ENCODE data around the gene MEF2A. TPM values are rescaled to one million over a fixed set of nuclear protein-coding genes. Genes with fewer than 3 reads are reported as not detected.
A peak's percentile ranks its signal among the peaks of the same experiment; 100 is the strongest.

MEF2A gene
- total and polyA plus RNA-seq, 12 donors = 31.2 to 194 (median 167) TPM

DNA sequence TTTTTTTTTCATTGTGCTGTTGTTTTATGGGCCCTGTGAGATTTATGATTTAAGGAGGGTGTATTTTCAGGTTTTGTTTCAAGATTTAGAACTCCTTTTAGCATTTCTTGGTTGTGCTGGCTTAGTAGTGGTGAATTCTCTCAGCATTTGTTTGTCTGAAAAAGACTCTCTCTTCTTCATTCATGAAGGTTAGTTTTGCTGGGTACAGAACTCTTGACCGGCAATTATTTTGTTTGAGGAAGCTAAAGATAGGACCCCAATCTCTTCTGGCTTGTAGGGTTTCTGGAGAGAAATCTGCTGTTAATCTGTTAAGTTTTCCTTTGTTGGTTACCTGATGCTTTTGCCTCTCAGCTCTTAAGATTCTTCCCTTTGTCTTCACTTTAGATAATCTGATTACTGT lies 120.5 kb downstream of the MEF2A start:
- intact Hi-C loops (cut with DNase I) = loop anchor here in 1 of 10 donors (5.0 kb wide), 1 partner anchor 104 kb away; no protein-coding TSS in a partner anchor
- ATAC-seq = no peak

DNA sequence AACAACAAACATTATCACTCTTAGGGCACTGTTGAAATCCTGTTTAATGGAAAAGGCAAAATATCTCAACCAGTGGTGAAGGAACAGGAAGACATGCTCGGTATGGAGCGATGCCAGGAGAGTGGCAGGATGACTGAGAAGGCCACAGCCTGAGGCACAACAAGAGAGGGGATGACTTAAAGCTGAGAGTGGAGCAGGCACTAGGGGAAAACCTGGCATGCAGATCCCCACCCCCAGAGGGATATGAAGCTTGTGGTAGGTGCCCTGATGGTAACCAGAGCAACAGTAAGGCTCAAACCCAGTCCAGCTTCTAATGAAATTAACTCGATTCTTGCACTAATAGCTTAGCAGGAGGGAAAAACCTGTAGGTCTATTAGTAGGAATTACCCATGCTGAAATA lies 127.0 kb downstream of the MEF2A start:
- H3K36me3 ChIP-seq = peaks cover 0 to 100% (median 21%) of the 10 kb centered on the region in 9 donors
- H3K4me1 ChIP-seq = peaks cover 0 to 26% (median 10%) of the 10 kb centered on the region in 9 donors
- TF ChIP-seq, protein P1, sequence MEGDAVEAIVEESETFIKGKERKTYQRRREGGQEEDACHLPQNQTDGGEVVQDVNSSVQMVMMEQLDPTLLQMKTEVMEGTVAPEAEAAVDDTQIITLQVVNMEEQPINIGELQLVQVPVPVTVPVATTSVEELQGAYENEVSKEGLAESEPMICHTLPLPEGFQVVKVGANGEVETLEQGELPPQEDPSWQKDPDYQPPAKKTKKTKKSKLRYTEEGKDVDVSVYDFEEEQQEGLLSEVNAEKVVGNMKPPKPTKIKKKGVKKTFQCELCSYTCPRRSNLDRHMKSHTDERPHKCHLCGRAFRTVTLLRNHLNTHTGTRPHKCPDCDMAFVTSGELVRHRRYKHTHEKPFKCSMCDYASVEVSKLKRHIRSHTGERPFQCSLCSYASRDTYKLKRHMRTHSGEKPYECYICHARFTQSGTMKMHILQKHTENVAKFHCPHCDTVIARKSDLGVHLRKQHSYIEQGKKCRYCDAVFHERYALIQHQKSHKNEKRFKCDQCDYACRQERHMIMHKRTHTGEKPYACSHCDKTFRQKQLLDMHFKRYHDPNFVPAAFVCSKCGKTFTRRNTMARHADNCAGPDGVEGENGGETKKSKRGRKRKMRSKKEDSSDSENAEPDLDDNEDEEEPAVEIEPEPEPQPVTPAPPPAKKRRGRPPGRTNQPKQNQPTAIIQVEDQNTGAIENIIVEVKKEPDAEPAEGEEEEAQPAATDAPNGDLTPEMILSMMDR (IDR thresholded peaks at IDR 0.05) = no peak
- no peaks in the 10 kb centered on the region for H3K9me3 ChIP-seq
- H3K27me3 ChIP-seq = no peaks in the 10 kb centered on the region
- H3K4me3 ChIP-seq = no peak overlapping the region
- no peak for DNase-seq
- intact Hi-C loops (cut with DNase I) = loop anchor here in 2 of 10 donors (5.0 kb wide), 2 partner anchors 51 to 126 kb away; partner anchors contain the start of gene MEF2A (in 1 of the 2)
- 84 to 86% methylated on average over 3 of the region's 3 CpGs for WGBS, 2 donors
- peak overlapping the region in 3 of 10 donors; percentile 2 to 44 (median 31) for H3K27ac ChIP-seq
- peak in 4 of 8 donors; percentile 6 to 27 (median 20) for ATAC-seq

More for the DNA sequence above, 120.5 kb downstream of the MEF2A start:
- TF ChIP-seq, protein P1 (IDR thresholded peaks at IDR 0.05) = no peak
- H3K4me3 ChIP-seq = no peak overlapping the region
- H3K36me3 ChIP-seq = peaks cover 0 to 70% (median 3%) of the 10 kb centered on the region in 9 donors
- no peak for DNase-seq
- 98 to 100% methylated on average over 1 of the region's 1 CpG for WGBS, 2 donors
- peaks cover 0 to 30% (median 5%) of the 10 kb centered on the region in 11 donors for H3K9me3 ChIP-seq
- no peaks in the 10 kb centered on the region for H3K27me3 ChIP-seq
- no peak overlapping the region for H3K27ac ChIP-seq
- H3K4me1 ChIP-seq = peaks cover 3 to 34% (median 20%) of the 10 kb centered on the region in 9 donors

DNA sequence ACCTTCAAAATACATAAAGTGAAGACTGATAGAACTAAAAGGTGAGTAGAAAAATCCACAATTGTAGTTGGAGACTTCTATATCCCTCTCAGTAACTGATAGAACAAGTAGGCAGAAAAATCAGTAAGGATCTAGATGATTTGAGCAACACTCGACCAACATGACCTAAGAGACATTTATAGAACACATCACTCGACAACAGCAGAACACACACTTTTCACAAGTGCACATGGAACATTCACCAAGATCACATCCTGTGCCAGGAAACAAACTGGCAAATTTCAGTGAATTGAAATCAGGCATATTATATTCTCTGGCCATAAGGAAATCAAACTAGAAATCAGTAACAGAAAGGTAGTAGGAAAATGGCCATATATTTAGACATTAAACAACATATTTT lies 130.3 kb downstream of the MEF2A start:
- intact Hi-C loops (cut with DNase I) = no loop called here
- peak overlapping the region in 8 of 10 donors; percentile 24 to 51 (median 39) for H3K27ac ChIP-seq
- peak in 6 of 8 donors; percentile 25 to 86 (median 56) for ATAC-seq

DNA sequence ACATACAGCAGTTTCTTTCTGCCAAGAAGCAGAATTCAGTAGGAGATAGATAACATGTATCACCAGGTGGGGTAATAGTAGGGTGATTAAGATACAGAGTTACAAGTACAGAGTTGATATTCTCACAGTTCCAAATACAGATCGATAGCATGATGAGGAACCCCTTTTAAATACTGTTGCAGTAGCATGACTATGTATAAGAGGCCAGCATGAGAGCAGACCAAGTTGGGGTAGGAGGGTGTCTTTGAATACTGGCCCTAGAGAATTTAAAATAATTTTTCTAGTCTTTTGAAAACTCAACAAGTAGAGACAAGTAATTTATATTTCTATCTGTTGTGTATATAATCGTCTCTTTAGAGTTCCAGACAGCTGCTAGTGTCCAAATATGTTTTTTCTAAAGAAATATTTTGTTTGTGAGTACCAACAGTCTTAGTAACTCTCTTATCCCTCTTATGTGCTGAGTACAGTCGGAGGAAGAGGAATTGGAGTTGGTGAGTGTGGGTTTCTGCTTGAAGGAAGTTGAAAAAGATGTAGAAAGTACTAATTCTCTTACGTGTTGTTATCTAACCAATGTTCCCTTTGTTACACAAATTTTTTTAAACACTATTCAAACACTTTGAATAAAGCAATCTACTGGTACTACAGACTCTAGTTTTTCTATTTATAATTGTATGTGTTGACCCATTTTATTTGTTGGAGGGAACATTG lies 137.3 kb downstream of the MEF2A start:
- 37 to 42% methylated on average over 4 of the region's 4 CpGs for WGBS, 2 donors
- H3K4me3 ChIP-seq = peak overlapping the region in 2 of 10 donors; percentile 0 to 3

More for the DNA sequence above, 130.3 kb downstream of the MEF2A start:
- H3K36me3 ChIP-seq = peaks cover 0 to 74% (median 20%) of the 10 kb centered on the region in 9 donors
- DNase-seq = no peak
- TF ChIP-seq, protein P1 (IDR thresholded peaks at IDR 0.05) = no peak
- WGBS, 2 donors = 19 to 48% methylated on average over 2 of the region's 2 CpGs
- H3K4me3 ChIP-seq = no peak overlapping the region
- H3K9me3 ChIP-seq = no peaks in the 10 kb centered on the region
- H3K27me3 ChIP-seq = no peaks in the 10 kb centered on the region
- H3K4me1 ChIP-seq = peaks cover 0 to 30% (median 10%) of the 10 kb centered on the region in 9 donors

More for the DNA sequence above, 137.3 kb downstream of the MEF2A start:
- TF ChIP-seq, protein P1 (IDR thresholded peaks at IDR 0.05) = no peak
- peak overlapping the region; percentile 46 to 92 (median 83) for H3K27ac ChIP-seq
- H3K4me1 ChIP-seq = peaks cover 2 to 62% (median 42%) of the 10 kb centered on the region in 9 donors
- peak in 4 of 8 donors; percentile 6 to 21 (median 8) for ATAC-seq
- no peak for DNase-seq
- peaks cover 0 to 24% (median 0%) of the 10 kb centered on the region in 9 donors for H3K36me3 ChIP-seq
- no peaks in the 10 kb centered on the region for H3K27me3 ChIP-seq
- no peaks in the 10 kb centered on the region for H3K9me3 ChIP-seq
- intact Hi-C loops (cut with DNase I) = loop anchor here in 8 of 10 donors (5.0 to 10.0 kb wide), 7 partner anchors 121 to 298 kb away; partner anchors contain the start of gene MEF2A (in 5 of the 8)
